HG03521 (cell line): ENCODE measurements around the gene CALHM5.

ENCODE experiments used
- ATAC-seq: cut with Tn5 transposase; IDR thresholded peaks from one replicate; pipeline ENCODE4 v1.9.1; 2021; ENCODE audit warnings: mild to moderate bottlenecking, moderate library complexity; ENCODE audit not compliant: unreplicated experiment

CALHM5 gene

DNA sequence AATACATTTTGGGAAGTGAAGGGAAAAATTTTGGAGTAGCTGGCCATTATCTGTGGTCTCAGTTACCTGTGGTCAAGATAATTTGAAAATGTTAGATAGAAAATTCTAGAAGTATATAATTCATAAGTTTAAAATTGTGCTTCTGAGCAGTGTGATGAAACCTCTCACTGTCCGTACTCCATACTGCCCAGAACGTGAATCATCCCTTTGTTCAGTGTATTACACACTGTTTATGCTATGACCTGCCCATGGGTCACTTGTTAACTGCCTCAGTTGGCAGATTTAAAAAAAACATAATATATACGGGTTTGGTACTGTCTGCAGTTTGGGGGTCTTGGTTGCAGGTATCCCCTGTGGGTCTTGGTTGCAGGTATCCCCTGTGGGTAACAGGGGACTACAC, 4.1 kb upstream of the CALHM5 start:
- ATAC-seq = no peak

DNA sequence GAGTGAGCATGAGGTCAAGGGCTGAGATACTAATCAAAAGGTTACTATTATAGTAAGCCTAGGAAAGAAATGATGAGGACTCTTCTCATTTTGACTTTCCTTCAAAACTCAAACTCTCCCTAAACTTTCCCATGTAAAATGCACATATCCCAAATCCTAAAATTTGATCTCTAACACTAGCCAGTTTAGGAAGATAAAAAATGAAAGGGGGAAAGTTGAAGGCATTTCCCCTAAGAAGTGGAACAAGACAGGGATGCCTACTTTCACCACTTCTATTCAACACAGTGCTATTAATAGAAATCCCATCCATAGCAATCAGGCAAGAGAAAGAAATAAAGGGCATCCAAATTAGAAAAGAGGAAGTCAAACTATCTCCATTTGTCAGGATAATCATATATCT, 2.9 kb upstream of the CALHM5 start:
- ATAC-seq = no peak

DNA sequence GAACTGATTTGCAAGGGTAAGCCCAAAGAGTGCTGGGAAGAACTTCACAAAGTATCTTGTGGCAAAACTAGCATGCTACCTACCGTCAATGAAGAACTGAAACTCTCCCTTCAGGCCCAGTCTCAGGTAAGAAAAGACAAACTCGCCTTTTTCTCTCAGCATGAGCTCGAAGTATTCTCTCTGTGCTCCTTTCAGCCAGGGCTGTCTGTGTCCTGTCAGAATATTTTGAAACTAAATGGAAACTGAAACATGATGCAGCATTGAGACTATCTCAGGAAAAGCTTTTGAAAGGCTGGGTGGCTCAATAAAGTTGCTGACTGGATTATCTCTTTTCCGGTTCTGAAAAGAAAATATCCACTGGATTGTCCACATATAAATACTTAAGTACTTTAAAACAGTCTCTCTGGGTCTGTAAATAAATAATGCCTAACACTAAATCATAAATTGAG, 696 bp downstream of the CALHM5 start:
- ATAC-seq = peak; percentile 61

DNA sequence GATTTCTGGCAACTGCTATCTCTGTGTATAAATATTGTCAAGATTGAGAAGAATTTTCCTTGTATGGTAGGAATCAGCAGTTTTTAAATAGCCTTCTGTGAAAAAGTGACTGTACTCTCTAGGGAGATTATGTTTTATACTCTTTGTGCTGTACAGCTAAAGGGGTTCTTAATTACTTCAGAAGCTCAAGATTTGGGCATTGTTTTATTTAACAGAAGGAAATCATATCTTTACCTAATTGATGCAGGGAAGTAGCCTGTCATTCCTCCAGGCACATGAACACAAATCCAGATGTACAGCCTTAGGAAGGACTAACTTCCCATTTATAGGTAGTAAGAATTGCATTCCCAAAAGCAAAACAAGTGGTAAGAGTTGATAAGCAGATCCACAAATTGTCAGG, 1.3 kb downstream of the CALHM5 start:
- ATAC-seq = no peak

DNA sequence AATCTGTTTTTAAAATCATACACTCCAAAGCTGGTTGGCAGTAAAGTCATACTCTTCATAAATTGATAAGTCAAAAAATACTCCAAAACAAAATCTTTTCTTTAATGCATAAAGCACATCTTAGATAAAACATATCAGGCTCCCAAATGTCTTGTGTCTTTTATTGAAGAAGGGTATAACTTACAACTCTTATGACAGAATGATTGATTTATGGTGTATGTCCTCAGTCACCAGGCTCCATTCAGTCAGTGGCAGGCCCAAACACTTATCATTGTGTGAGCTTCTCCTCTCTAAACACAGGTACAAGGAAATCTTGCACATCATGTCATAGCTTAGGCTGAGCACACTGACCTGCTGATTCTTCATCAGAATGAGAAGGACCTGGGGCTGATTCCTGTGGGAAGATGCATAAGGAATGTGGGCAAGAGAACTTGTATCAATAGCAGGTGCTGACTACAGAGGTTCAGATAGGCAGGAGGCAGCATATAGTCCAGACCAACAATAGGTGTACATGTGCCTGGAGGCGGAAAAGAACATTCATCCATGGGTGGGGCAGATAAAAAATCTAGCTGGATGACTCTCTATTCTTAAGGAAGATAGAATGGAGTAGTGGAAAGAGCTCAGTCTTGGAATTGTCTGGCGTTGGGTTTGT, 1.9 kb downstream of the CALHM5 start:
- ATAC-seq = no peak

DNA sequence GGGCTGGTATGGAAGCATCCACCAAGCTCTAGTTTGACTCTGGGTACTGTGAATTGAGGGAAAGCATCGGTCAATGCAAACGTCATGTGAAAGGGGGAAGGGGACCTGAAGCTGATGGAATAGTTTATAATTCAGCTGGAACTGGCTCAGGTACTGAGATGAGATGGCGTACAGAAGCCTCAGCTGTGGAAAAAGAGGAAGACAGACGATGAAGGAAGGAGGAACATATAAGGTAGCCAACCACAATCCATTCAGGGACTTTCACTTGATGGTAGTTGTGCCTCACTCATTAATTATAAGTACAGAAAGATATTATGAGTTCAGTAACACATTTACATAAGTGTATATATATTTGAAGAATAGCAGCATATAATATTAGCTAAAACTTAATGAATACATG, 2.7 kb downstream of the CALHM5 start:
- ATAC-seq = no peak

DNA sequence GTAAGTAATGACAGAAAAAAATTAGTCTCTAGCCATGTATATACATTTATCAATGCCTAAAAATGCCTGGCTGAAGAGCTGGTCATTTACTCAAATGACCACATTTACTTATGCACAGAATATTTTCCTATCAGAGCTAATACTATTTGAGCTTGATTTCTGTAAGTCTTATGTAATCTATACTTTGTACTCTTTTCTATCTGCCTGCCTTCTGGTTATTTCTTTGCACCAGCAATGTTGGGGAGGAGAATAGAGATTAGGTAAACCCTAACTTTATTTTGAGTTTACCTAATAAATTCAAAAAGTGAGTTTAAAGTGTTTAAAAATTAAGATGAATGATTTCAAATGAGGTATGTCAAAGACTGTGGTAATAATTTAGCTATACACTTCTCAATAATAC, 3.7 kb downstream of the CALHM5 start:
- no peak for ATAC-seq

DNA sequence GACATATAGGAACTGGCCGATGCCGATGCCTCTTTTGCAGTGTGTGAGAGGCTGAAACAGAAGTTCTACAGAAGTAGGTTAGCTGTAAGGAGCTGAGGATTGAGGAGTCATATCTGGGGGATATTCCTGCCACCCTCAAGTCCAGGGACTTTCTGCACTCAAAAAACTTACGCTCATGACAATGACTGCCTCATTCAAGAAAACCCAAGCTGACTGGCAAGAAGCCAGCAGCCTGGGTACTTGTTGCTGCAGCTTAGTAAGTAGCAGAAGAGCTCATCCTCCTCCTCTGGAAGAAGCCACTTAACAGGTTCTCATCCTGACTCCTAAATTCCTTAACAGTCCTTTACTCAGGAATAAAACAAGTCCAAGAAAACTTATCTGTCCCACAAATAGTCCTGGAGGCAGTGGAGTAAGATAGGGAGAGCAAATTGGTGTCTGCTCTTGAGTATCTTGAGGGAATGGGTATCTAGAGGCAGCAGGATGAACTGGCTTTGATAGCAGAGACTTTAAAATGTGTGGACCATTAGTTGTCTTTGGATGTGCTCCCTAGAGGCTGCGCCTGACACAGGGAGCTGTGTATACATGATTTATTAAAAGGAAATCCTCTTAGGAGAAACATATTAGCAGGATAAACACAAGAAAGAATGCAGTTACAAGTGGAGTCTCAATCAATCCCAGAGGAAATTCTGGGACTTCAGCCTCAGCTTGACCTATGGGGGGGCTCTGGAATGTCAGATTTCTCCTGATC, 7.4 kb downstream of the CALHM5 start:
- ATAC-seq = no peak

DNA sequence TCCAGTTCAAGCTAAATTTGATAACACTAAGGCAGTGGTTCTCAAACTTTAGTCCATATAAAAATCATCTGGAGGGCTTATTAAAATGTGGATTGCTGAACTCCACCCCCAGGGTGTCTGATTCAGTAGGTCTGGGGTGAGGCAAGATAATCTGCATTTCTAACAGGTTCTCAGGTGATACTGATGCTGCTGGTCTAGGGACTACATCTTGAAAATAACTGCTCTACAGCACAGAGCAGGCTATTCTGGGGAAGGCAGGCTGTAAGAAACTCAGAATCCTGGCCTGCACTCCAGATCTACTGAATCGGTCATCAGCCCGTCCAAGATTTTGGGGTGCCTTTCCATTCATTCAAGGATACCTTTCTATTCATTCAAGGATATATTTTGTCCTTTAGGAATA, 11.5 kb downstream of the CALHM5 start:
- ATAC-seq = no peak

DNA sequence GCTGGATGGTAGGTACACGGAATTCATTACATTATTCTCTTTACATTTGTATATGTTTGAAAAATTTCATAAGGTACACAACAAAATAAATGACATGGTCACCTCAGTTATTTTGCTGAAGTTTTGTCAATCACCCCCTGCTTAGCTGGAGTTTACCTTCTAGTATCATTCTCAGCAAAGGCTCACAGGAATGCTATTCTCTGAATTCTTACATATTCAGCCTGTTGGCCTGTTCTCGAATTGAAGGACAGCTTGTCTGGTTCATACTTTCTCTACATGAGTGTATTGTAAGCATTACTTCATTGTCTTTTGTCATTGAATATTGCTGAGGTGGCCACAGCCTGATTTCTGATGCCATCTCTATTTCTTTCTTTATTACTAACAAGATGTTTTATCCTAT, 12.8 kb downstream of the CALHM5 start:
- ATAC-seq = no peak

DNA sequence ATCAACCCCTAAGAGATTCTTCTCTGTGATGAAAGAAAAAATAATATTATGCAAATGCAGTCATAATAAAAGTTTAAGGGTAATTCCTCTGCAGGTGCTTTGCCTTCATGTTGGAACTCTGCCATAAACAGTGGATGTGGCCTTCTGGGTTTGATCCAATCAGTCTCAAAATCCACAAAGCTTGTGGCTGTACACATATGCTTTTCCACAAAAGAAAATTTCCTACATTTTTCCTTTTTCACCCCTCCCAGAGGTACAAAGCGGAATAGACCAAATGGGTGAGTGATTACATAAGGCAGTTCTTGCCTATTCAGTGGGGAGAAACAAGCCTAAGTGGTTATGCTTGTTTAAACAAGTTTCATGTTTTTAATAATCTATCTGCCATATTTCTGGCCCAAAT, 16.7 kb downstream of the CALHM5 start:
- ATAC-seq = no peak

DNA sequence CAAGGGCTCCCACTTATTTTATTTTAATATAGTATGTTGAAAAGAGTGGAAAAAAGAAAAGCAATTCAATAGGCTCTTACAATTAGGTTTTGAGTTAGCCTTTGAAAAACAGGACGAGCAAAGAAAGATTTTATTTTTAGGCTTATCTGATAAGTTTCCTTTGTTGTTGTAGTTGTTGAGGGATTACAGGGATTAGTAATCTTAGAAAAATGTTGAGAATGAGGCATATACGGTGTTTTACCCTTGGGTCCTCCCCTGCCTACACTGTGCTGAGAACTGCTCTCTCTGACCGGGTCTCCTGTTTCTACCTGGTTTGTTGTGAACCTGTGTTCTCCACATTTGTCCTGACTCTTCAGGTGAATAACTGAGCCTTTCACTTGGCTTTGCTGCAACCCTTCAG, 17.3 kb downstream of the CALHM5 start:
- no peak for ATAC-seq

DNA sequence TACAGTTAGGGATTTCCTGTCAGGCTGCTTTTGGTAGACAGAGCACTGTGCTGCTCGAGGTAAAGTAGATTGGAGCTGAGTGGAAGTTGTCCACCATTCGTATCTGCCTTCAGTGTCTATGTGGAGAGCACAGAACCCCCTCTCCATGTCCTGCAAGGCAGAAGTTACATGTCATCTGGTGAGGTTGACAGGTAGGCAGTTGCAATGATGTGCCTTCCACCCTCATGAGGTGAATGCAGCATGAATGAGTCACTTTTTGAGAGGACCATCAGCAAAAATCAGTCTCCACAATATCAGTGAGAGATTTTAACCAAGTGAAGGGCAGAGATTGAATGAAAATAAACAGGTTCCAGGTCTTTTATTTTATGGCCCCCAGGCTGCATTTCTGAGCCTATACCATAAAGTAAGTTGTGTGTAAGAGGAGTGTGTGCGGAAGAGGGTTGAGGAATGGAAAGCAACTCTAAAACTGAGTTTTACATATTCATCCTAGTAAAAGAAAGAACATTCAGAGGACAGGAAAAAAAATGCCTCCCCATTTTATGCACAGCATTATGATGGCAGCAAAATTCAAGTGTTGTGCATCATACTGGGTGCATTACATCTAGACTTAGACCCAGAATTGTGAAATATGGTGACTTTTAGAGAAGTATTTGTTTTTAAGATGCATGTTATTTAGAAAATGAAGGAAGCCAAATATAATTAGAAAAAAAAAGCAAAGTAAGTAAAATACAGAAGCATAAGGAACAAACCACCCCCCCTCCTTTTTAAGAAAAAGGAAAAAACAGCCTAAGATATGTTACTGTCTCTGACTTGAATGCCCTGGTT, 18.2 kb downstream of the CALHM5 start:
- no peak for ATAC-seq

DNA sequence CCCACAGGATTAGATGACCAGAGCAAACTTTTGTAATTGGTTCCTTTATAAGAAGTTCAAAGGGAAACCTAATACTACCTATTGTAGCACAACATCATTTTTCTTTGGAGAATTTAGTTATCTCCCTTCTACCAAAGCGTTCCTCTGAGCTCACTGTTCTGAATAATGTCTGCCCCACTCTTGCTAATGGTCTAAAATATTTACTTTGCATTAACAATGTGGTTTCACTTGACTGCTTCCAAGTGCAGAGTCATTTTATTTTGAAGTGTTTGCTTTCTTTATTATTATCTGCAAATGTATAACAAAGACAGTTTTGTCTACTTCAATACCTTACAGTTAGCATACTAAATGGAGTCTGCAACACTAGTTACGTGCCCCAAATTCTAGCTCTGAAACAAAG, 19.0 kb downstream of the CALHM5 start:
- no peak for ATAC-seq

DNA sequence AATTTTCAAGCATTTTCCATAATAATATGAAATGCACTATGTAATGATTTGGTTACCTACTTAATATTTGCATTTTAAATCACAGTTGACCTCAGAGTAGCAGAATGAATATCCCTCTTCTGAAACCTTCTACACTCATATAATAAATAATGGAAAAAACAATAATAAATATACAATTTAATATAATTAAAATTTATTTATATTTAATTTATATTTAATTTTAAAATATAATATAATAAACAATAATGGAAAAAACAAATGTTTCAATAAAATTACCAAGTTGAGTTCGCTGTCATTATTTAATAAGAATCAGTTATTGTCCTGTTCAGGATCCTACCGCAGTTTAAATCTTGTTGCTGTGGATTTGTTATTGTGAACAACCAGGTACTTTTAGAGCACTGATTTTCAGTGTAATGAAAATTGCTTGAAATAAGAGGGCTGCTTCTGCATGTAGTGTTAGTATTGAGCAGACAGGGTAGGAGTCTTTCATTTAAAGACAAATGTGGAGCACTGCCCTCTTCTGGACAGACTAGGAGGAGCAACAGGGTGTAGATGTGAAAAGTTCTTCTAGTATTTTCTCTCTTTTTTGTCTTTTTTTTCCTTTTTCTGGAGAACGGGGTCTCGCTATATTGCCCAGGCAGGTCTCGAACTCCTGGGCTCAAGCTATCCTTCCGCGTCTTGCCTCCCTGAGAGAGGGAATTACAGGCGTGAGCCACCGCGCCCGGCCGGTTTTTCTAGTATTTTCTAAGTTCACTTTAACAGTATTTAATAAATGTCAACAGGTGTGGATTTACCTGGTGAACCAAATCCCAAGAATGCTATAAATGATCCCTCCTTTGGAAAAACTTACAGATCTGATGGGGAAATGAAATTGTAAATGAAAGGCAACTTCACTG, 20.5 kb downstream of the CALHM5 start:
- ATAC-seq = peak; percentile 77

DNA sequence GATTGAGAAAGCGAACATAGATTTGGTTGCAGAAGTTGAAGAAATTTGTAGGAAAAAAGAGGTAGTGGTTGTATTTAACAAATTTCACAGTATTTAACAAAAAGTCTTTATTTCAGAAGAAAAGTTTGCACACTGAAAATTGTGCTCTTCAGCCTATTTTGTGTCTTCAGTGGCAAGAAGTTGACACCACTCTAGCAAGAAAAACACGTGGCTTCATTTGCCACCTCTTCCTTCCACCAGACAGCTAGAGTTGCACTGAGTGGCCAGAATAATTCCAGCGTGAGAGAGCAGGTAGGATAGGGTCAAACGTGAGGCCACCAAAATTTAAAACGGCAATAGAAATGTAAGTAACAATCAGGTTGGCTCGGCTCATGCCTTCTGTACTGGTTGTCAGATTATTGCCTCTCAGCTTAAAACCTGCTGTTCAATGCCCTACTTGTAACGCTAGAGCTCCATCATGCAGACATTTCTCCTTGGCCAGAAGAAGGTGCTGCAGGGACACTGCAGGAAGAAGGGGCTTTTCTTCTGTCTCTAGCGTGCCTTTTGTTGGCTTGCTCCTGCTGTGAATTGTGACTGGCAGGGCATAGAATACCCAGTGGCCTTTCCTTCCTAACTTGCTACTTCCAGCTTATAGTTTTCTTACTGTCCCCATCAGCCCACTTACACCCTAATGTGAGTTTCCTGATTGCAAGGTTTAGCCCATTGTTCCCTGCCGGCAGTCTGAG, 22.0 kb downstream of the CALHM5 start:
- no peak for ATAC-seq

DNA sequence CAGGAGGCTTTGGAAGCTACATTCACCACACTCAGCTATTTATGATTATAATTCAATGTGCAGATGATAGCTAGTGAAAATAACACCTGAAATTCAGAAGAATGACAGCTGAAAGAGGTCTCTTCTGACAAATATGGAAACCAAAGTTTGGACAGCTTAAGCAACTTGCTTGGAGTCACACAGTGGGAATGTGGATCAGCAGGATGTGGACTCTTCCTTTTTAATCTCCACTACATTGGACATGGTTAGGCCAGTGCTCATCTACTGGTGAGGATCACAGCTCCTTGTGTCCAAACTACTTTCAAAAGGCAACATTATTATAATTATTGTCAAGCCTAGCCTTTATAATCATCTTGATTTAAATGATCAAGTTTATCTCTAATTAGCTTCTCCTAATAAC, 23.7 kb downstream of the CALHM5 start:
- ATAC-seq = no peak

DNA sequence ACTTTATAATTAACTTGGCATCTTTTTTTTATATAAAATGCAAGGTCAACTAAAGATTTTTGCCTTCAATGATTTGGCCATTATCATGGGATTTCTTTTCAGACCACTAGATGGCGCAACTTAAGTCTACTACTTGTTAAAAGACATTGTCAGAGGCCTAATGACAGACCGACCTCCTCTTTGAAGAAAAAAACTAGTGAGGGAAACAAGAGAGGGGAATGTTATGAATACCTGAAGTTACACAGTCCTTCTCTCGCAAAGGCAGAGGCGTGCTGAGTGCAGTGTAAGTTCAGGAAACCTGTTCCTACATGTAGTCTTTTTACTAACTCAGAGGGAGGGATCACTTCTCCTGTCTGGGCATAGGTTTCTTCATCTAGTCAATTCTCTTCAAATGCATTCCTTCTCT, 24.8 kb downstream of the CALHM5 start:
- ATAC-seq = no peak

DNA sequence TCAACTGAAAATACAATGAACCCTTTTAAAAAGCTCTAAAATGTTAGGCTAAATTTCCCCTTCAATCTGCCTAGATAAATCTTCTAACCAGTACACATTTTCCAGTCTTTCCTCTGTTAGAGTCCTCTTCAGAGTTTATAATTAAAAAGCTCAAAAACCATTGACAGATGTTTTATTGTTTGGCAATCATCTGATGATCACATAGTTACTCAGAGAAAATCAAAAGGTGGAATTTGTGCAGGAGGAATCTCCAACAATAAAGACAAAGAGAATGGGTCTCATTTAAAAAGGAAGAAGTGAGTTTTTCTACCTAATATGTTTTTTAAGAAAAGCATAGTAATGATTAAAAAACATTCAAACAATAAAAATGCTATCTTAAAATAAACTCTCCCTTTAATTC, 31.0 kb downstream of the CALHM5 start:
- ATAC-seq = no peak

DNA sequence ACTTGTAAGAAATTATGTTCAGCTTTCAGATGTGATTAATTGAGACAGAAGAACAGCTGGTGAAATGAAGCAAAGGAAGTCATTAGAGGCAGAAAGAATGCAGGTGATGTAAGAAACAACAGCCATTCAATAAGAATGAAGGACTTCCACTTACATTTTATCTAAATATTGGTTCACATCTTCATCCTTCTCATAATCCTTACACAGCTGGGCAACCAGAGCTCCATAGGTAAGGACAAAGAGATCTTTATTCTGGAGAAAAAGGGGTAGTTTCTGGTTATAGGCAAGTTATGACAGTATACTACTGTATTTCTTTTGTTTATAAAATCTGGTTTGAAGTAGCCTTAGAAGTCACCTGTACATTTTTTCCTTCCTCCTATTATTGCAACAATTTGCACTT, 31.7 kb downstream of the CALHM5 start:
- ATAC-seq = no peak
